ENCODE measurements around the gene WNT5A. TPM values are rescaled to one million over a fixed set of nuclear protein-coding genes. Genes with fewer than 3 reads are reported as not detected.

WNT5A gene
- total RNA-seq, 1 experiment from 2014 or later, result 9.5 TPM

GRCh38 chr3:55484801-55485791, 2.0 kb downstream of the WNT5A start:
- peaks cover 22% of the 10 kb centered on the region for H3K4me1 Mint-ChIP-seq (ENCODE audit: insufficient read depth, unreplicated experiment)
- peak overlapping the region; percentile 97 for H3K4me3 Mint-ChIP-seq (ENCODE audit: unreplicated experiment)
- H3K27ac Mint-ChIP-seq (ENCODE audit: low read depth, unreplicated experiment), result peak overlapping the region; percentile 79
- intact Hi-C loops (cut with micrococcal nuclease), result loop anchor here (1.0 to 10.0 kb wide), 8 partner anchors 137 to 628 kb away; no protein-coding TSS in a partner anchor
- H3K9me3 Mint-ChIP-seq (ENCODE audit: unreplicated experiment), result no peaks in the 10 kb centered on the region
- no peaks in the 10 kb centered on the region for H3K27me3 Mint-ChIP-seq (ENCODE audit: insufficient read depth, unreplicated experiment)
- DNase-seq (ENCODE audit: unreplicated experiment), result peak; percentile 81
- ChIA-PET POLR2A (interaction anchor here (0.8 to 1.6 kb wide), 3 partner anchors 9 to 399 kb away, joined by 3 to 4 read pairs (median 3); no protein-coding TSS in a partner anchor), CTCF (interaction anchor here (0.6 to 2.8 kb wide), 17 partner anchors 19 to 1439 kb away, joined by 3 to 28 read pairs (median 3); no protein-coding TSS in a partner anchor)
- no TSS peak for BruUV-seq (replicated peaks)
- TF ChIP-seq CTCF (IDR thresholded peaks at IDR 0.05; ENCODE audit: unreplicated experiment), result peak; percentile 63
- peaks cover 5% of the 10 kb centered on the region for H3K36me3 Mint-ChIP-seq (ENCODE audit: insufficient read depth, unreplicated experiment)

- POLR2A ChIA-PET, result no interaction called here
- Mint-ChIP-seq H3K9me3 (ENCODE audit: unreplicated experiment) (no peaks in the 10 kb centered on the region), H3K4me1 (ENCODE audit: insufficient read depth, unreplicated experiment) (peaks cover 17% of the 10 kb centered on the region), H3K36me3 (ENCODE audit: insufficient read depth, unreplicated experiment) (peaks cover 12% of the 10 kb centered on the region), H3K27ac (ENCODE audit: low read depth, unreplicated experiment) (peak overlapping the region; percentile 79), H3K27me3 (ENCODE audit: insufficient read depth, unreplicated experiment) (no peaks in the 10 kb centered on the region), H3K4me3 (ENCODE audit: unreplicated experiment) (peak overlapping the region; percentile 97)
- TF ChIP-seq CTCF (IDR thresholded peaks at IDR 0.05; ENCODE audit: unreplicated experiment), result no peak
- CTCF ChIA-PET, result interaction anchor here (0.6 to 1.6 kb wide), 8 partner anchors 18 to 757 kb away, joined by 3 to 4 read pairs (median 3); no protein-coding TSS in a partner anchor
- no TSS peak for BruUV-seq (replicated peaks)
- DNase-seq (ENCODE audit: unreplicated experiment), result no peak
- intact Hi-C loops (cut with micrococcal nuclease), result loop anchor here (2.0 to 10.0 kb wide), 2 partner anchors 153 to 439 kb away; no protein-coding TSS in a partner anchor
These were observed 2.9 kb downstream of the WNT5A start for GRCh38 chr3:55484191-55484689.

GRCh38 chr3:55483196-55484095, 3.7 kb downstream of the WNT5A start:
- BruUV-seq (replicated peaks), result no TSS peak
- peak overlapping the region; percentile 79 for H3K27ac Mint-ChIP-seq (ENCODE audit: low read depth, unreplicated experiment)

More at GRCh38 chr3:55483196-55484095, 3.7 kb downstream of the WNT5A start:
- no peak for DNase-seq (ENCODE audit: unreplicated experiment)
- peaks cover 16% of the 10 kb centered on the region for H3K4me1 Mint-ChIP-seq (ENCODE audit: insufficient read depth, unreplicated experiment)
- POLR2A ChIA-PET, result no interaction called here
- H3K36me3 Mint-ChIP-seq (ENCODE audit: insufficient read depth, unreplicated experiment), result peaks cover 17% of the 10 kb centered on the region
- intact Hi-C loops (cut with micrococcal nuclease), result loop anchor here (2.0 to 10.0 kb wide), 2 partner anchors 153 to 439 kb away; no protein-coding TSS in a partner anchor
- no peaks in the 10 kb centered on the region for H3K9me3 Mint-ChIP-seq (ENCODE audit: unreplicated experiment)
- CTCF ChIA-PET, result interaction anchor here (0.5 to 1.0 kb wide), 5 partner anchors 263 to 758 kb away, joined by 3 to 4 read pairs (median 3); no protein-coding TSS in a partner anchor
- TF ChIP-seq CTCF (IDR thresholded peaks at IDR 0.05; ENCODE audit: unreplicated experiment), result no peak
- H3K4me3 Mint-ChIP-seq (ENCODE audit: unreplicated experiment), result peak overlapping the region; percentile 97
- H3K27me3 Mint-ChIP-seq (ENCODE audit: insufficient read depth, unreplicated experiment), result no peaks in the 10 kb centered on the region
